Bronchial epithelial cell (primary cell): ENCODE measurements around the gene TUBA8. TPM values are rescaled to one million over a fixed set of nuclear protein-coding genes. Genes with fewer than 3 reads are reported as not detected.
A peak's percentile ranks its signal among the peaks of the same experiment; 100 is the strongest.
"Not testable (repeated sequence)": the region's sequence is repeated elsewhere in the genome, so short reads cannot be mapped to it uniquely, and the experiment has no call there.

Experiments
- DNase-seq: peaks from one replicate; pipeline ENCODE4 v3.0.0-alpha.2; 2010; ENCODE audit warnings: low read depth
- FAIRE-seq: peaks from 2 replicates; lab custom pipeline; 2011; peaks lifted over from hg19 to GRCh38; lab: Jason Lieb, UNC
- H3K27me3 ChIP-seq: 2 replicates; pipeline ENCODE4 v1.5.1; 2011; ENCODE audit warnings: low read length; ENCODE audit not compliant: control insufficient read depth, insufficient read depth
- H3K36me3 ChIP-seq: 2 replicates; pipeline ENCODE4 v1.5.1; 2011; ENCODE audit warnings: low read length; ENCODE audit not compliant: control insufficient read depth, insufficient read depth
- H3K4me3 ChIP-seq: 2 replicates; pipeline ENCODE4 v1.5.1; 2011; ENCODE audit warnings: mild to moderate bottlenecking, low read depth, low read length, control low read depth
- CTCF ChIP-seq: IDR thresholded peaks from 2 replicates; pipeline ENCODE4 v1.5.1; 2011; ENCODE audit warnings: mild to moderate bottlenecking, moderate library complexity, low read length, control low read depth, inconsistent platforms; ENCODE audit not compliant: insufficient read depth, severe bottlenecking
- total RNA-seq: library from RNA; depleted of rRNA; stranded (reverse); fragments of >200 nt; gene quantifications from 2 replicates; pipeline ENCODE4 v1.2.1, GENCODE V29; 2014

The TUBA8 gene
- total RNA-seq, 1 donor from 2014 or later: 0.26 TPM

- no peak for DNase-seq
- Histone ChIP-seq H3K27me3 (no peaks in the 10 kb centered on the region), H3K36me3 (no peaks in the 10 kb centered on the region), H3K4me3 (no peak overlapping the region)
- FAIRE-seq: no peak
- TF ChIP-seq CTCF: no peak
Measured at GRCh38 chr22:18070041-18070440, 40.6 kb upstream of the TUBA8 start.

DNA sequence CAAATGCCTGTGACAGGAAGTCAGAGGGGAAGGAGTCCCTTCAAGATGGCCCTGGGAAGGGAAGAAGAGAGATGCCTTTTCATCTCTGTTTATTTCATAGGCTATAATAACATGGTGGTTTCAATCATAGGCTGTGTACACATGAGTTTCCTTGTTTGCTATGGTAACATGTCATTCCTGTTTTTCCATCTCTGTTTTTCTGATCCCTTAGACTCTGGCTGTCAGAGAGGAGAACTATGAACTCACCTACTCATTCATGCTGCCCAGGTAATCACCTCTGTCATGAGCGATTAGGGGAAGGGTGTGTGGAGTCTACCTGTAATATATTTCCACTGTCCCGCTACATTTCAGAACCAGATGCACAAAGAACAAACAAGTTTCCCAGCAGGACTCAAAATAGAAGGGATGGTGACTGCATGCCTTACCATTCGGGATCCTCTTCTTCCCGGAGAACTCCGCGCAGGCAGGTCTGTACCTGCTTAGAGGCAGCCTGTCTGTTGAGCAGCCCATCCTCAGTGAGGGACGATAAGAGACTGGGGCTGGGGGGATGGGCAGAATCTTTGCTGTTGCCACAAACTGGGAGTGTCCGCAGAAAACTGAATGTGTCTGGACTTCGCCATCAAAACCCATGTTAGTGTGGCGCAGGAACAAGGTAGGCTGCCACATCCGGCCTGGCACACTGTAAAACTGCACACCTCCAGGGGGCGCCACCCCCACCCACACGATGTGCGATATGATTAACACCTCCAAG, 39.9 kb upstream of the TUBA8 start:
- peak; percentile 77 for DNase-seq
- no peaks in the 10 kb centered on the region for H3K27me3 ChIP-seq
- H3K36me3 ChIP-seq: no peaks in the 10 kb centered on the region
- H3K4me3 ChIP-seq: no peak overlapping the region
- FAIRE-seq: no peak
- peak; percentile 57 for TF ChIP-seq CTCF

DNA sequence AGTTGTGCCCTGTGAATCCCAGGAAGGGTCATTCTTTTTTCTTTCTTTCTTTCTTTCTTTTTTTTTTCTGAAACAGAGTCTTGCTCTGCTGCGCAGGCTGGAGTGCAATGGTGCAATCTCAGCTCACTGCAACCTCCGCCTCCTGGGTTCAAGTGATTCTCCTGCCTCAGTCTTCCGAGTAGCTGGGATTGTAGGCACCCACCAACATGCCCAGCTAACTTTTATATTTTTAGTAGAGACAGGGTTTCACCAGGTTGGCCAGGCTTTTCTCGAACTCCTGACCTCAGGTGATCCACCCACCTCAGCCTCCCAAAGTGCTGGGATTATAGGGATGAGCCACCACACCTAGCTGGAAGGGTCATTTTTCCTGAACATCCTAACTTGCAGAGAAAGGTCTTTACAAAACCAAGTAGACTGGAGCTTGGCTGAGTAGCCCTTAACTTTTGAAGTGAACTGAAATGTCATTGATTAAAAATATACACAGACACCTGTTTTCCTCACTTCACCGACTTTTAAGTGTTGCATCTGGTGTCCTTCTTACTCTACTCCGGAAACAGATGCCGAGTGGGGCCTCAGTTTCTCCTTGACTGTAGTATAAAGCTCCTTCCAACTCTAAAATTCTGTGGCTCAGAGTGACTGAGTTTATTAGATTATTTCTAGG, 39.2 kb upstream of the TUBA8 start:
- FAIRE-seq, H3K27me3 ChIP-seq, H3K4me3 ChIP-seq, DNase-seq, H3K36me3 ChIP-seq: not testable (repeated sequence)

GRCh38 chr22:18071968-18072310, 38.7 kb upstream of the TUBA8 start:
- DNase-seq (no peak), FAIRE-seq (no peak)
- Histone ChIP-seq H3K27me3 (no peaks in the 10 kb centered on the region), H3K36me3 (no peaks in the 10 kb centered on the region), H3K4me3 (no peak overlapping the region)
- TF ChIP-seq CTCF: no peak

DNA sequence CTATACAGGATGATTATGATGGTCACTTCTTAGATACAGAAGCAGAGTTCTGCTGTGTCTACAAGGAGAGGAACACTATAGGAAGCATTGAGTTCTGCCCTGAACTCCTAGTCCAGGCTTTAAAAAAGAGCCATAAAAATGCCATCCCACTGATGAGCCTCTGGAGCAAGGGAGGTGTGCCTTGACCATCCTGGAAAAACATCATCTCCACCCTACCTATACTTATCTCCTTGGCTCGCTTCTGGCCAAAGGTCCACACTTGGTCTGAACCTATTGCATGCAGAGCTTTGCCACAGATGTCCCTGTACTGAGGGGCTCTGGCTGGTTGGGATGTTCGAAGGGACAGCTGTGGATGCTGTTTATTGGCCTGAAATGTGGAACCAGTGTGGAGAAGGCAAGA, 37.1 kb upstream of the TUBA8 start:
- Histone ChIP-seq H3K4me3 (no peak overlapping the region), H3K36me3 (no peaks in the 10 kb centered on the region), H3K27me3 (no peaks in the 10 kb centered on the region)
- DNase-seq (no peak), FAIRE-seq (no peak)
- TF ChIP-seq CTCF: no peak

DNA sequence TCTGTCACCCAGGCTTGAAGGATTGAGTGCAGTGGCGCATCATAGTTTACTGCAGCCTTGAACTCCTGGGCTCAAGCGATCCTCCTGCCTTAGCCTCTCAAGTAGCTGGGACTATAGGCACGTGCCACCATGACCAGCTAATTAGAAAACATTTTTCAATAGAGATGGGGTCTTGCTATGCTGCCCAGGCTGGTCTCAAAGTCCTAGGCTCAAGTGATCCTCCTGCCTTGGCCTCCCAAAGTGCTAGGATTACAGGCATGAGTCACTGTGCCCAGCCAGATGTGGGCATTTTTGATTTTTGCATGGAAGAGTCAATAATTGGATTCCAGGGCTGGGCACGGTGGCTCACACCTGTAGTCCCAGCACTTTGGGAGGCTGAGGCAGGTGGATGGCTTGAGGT, 36.7 kb upstream of the TUBA8 start:
- DNase-seq, FAIRE-seq, H3K27me3 ChIP-seq, H3K36me3 ChIP-seq, H3K4me3 ChIP-seq: not testable (repeated sequence)
